HEK293 (cell line): ENCODE results near the gene INPP5A.

Experiments used
- GFI1B ChIP-seq: fragments of 450-650 bp; formaldehyde crosslinking; IDR thresholded peaks from 2 replicates; pipeline ENCODE4 v1.5.1; 2016; ENCODE audit warnings: missing biosample characterization, missing genetic modification characterization
- GLIS1 ChIP-seq: fragments of 450-650 bp; formaldehyde crosslinking; IDR thresholded peaks from 2 replicates; pipeline ENCODE4 v1.5.1; 2016; ENCODE audit warnings: missing biosample characterization, missing genetic modification characterization
- IKZF3 ChIP-seq: fragments of 450-650 bp; IDR thresholded peaks from 2 replicates; pipeline ENCODE4 v1.5.0; 2018; ENCODE audit warnings: missing biosample characterization, mild to moderate bottlenecking, missing genetic modification characterization, moderate library complexity
- KLF10 ChIP-seq: fragments of 450-650 bp; IDR thresholded peaks from 2 replicates; pipeline ENCODE4 v1.5.1; 2018; ENCODE audit warnings: missing biosample characterization, mild to moderate bottlenecking, missing genetic modification characterization
- KLF9 ChIP-seq: fragments of 450-650 bp; formaldehyde crosslinking; IDR thresholded peaks from 2 replicates; pipeline ENCODE4 v1.5.1; 2016; ENCODE audit warnings: missing biosample characterization, missing genetic modification characterization, low read depth
- OVOL3 ChIP-seq: fragments of 450-650 bp; formaldehyde crosslinking; IDR thresholded peaks from 2 replicates; pipeline ENCODE4 v1.5.1; 2016; ENCODE audit warnings: missing biosample characterization, missing genetic modification characterization
- SCRT1 ChIP-seq: fragments of 450-650 bp; formaldehyde crosslinking; IDR thresholded peaks from 2 replicates; pipeline ENCODE4 v1.5.1; 2016; ENCODE audit warnings: missing biosample characterization, missing genetic modification characterization, borderline replicate concordance
- SP3 ChIP-seq: fragments of 450-650 bp; formaldehyde crosslinking; IDR thresholded peaks from 2 replicates; pipeline ENCODE4 v1.5.1; 2016; ENCODE audit warnings: missing biosample characterization, missing genetic modification characterization
- TRIM28 ChIP-seq: IDR thresholded peaks from 2 replicates; pipeline ENCODE4 v1.6.1; 2011; ENCODE audit warnings: low read length, control low read depth, borderline replicate concordance
- ZBTB1 ChIP-seq: fragments of 450-650 bp; formaldehyde crosslinking; IDR thresholded peaks from 2 replicates; pipeline ENCODE4 v1.5.1; 2016; ENCODE audit warnings: missing biosample characterization, missing genetic modification characterization
- ZNF138 ChIP-seq: fragments of 450-650 bp; formaldehyde crosslinking; IDR thresholded peaks from 2 replicates; pipeline ENCODE4 v1.5.1; 2016; ENCODE audit warnings: missing biosample characterization, missing genetic modification characterization, borderline replicate concordance
- ZNF16 ChIP-seq: fragments of 450-650 bp; formaldehyde crosslinking; IDR thresholded peaks from 2 replicates; pipeline ENCODE4 v1.5.1; 2016; ENCODE audit warnings: low read depth, missing biosample characterization, missing genetic modification characterization
- ZNF184 ChIP-seq: fragments of 450-650 bp; IDR thresholded peaks from 2 replicates; pipeline ENCODE4 v1.5.1; 2018; ENCODE audit warnings: missing biosample characterization, mild to moderate bottlenecking, missing genetic modification characterization
- ZNF211 ChIP-seq: fragments of 450-650 bp; formaldehyde crosslinking; IDR thresholded peaks from 2 replicates; pipeline ENCODE4 v1.5.1; 2016; ENCODE audit warnings: low read depth, missing biosample characterization, missing genetic modification characterization
- ZNF335 ChIP-seq: fragments of 450-650 bp; formaldehyde crosslinking; conservative IDR thresholded peaks from 2 replicates; pipeline ENCODE4 v1.5.1; 2016; ENCODE audit warnings: missing biosample characterization, missing genetic modification characterization
- ZNF354C ChIP-seq: fragments of 450-650 bp; formaldehyde crosslinking; IDR thresholded peaks from 2 replicates; pipeline ENCODE4 v1.5.1; 2016; ENCODE audit warnings: missing biosample characterization, missing genetic modification characterization, low read depth, borderline replicate concordance
- ZNF37A ChIP-seq: fragments of 450-650 bp; IDR thresholded peaks from 2 replicates; pipeline ENCODE4 v1.5.1; 2018; ENCODE audit warnings: missing biosample characterization, missing genetic modification characterization
- ZNF501 ChIP-seq: fragments of 450-650 bp; formaldehyde crosslinking; IDR thresholded peaks from 2 replicates; pipeline ENCODE4 v1.5.1; 2016; ENCODE audit warnings: missing biosample characterization, missing genetic modification characterization
- ZNF548 ChIP-seq: fragments of 450-650 bp; formaldehyde crosslinking; IDR thresholded peaks from 2 replicates; pipeline ENCODE4 v1.5.1; 2016; ENCODE audit warnings: missing biosample characterization, missing genetic modification characterization
- ZNF76 ChIP-seq: fragments of 450-650 bp; formaldehyde crosslinking; IDR thresholded peaks from 2 replicates; pipeline ENCODE4; 2016; ENCODE audit warnings: low read depth, missing biosample characterization, missing genetic modification characterization, borderline replicate concordance
- ZNF768 ChIP-seq: fragments of 450-650 bp; formaldehyde crosslinking; IDR thresholded peaks from 2 replicates; pipeline ENCODE4 v1.5.1; 2018; ENCODE audit warnings: missing biosample characterization, mild to moderate bottlenecking, missing genetic modification characterization
- ZNF777 ChIP-seq: fragments of 450-650 bp; formaldehyde crosslinking; IDR thresholded peaks from 2 replicates; pipeline ENCODE4 v1.5.1; 2017; ENCODE audit warnings: missing biosample characterization, missing genetic modification characterization, borderline replicate concordance
- ZNF830 ChIP-seq: fragments of 450-650 bp; IDR thresholded peaks from 2 replicates; pipeline ENCODE4 v1.5.0; 2018; ENCODE audit warnings: missing biosample characterization, missing genetic modification characterization, low read depth, mild to moderate bottlenecking, moderate library complexity
- ZXDB ChIP-seq: fragments of 450-650 bp; formaldehyde crosslinking; IDR thresholded peaks from 2 replicates; pipeline ENCODE4 v1.5.1; 2016; ENCODE audit warnings: missing biosample characterization, missing genetic modification characterization
- TF ChIP-seq, protein P1 (sequence below): fragments of 450-650 bp; formaldehyde crosslinking; IDR thresholded peaks from 2 replicates; pipeline ENCODE4 v1.5.1; 2016; ENCODE audit warnings: missing biosample characterization, missing genetic modification characterization
- TF ChIP-seq, protein P2 (sequence below): fragments of 450-650 bp; formaldehyde crosslinking; IDR thresholded peaks from 2 replicates; pipeline ENCODE4 v1.5.1; 2016; ENCODE audit warnings: missing biosample characterization, missing genetic modification characterization
- TF ChIP-seq, protein P3 (sequence below): fragments of 450-650 bp; formaldehyde crosslinking; IDR thresholded peaks from 2 replicates; pipeline ENCODE4 v1.5.1; 2017; ENCODE audit warnings: missing biosample characterization, missing genetic modification characterization
- TF ChIP-seq, protein P4 (sequence below): fragments of 450-650 bp; formaldehyde crosslinking; IDR thresholded peaks from 2 replicates; pipeline ENCODE4 v1.5.1; 2016; ENCODE audit warnings: missing biosample characterization, missing genetic modification characterization
- TF ChIP-seq, protein P5 (sequence below): fragments of 450-650 bp; formaldehyde crosslinking; IDR thresholded peaks from 2 replicates; pipeline ENCODE4 v1.5.1; 2016; ENCODE audit warnings: missing biosample characterization, missing genetic modification characterization

Gene INPP5A

DNA sequence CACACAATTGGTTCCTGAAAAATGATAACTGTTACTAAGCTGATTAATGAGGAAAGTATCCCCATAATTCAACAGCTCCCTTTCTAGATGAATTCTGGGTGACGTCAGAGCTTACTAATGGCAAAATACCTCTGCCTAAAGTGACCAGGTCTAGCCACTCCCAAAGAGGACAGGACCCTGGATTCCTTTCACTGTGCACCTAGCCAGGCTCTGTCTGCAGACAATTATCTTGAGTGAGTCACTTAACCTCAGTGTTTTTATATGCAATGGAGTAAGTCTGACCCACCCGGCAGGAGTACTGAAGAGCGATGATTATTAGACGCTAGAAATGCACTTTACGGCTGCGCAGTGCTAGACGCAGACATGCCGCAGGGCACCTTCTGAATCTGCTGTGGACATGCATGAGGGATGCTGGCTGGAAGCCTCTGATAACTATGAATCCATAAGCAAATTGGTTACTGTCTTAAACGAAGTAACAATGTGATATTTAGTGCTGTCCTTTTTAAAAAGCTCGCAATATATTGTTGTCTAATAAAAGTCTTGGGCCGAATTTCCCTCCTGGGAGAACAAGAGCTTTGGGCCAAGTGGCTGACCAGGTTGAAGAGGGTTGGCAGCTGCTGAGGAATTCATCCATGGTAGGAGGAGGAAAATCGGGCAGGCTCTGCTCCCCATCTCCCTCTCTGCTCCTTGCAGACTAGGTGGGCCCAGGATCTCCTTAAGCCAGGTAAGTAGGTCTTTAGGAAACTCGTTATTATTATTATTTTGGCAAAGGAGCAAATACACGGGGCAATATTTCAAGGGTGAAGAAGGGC lies 4.6 kb upstream of the INPP5A start (continued):
- TF ChIP-seq ZXDB (tag by site-specific recombination) (no peak), KLF9 (tag by site-specific recombination) (no peak), ZBTB1 (tag by site-specific recombination) (no peak), GLIS1 (tag by site-specific recombination) (no peak), OVOL3 (tag by site-specific recombination) (no peak), ZNF76 (no peak), TRIM28 (peak; percentile 63; the same call in 1 of the 2 replicates), ZNF501 (no peak), ZNF830 (no peak), ZNF37A (no peak), SP3 (tag by site-specific recombination) (no peak), ZNF138 (tag by site-specific recombination) (no peak), ZNF211 (tag by site-specific recombination) (no peak), GFI1B (no peak), ZNF335 (tag by site-specific recombination) (no peak), ZNF354C (tag by site-specific recombination) (no peak), ZNF768 (no peak), KLF10 (tag by site-specific recombination) (0 out of 2 replicates have a peak, but pooled peaks have one; percentile 10), ZNF16 (tag by site-specific recombination) (no peak), ZNF548 (tag by site-specific recombination) (no peak), ZNF184 (tag by site-specific recombination) (0 out of 2 replicates have a peak, but pooled peaks have one; percentile 59), SCRT1 (no peak), IKZF3 (tag by site-specific recombination) (no peak), ZNF777 (tag by site-specific recombination) (no peak)
- TF ChIP-seq, protein P1, sequence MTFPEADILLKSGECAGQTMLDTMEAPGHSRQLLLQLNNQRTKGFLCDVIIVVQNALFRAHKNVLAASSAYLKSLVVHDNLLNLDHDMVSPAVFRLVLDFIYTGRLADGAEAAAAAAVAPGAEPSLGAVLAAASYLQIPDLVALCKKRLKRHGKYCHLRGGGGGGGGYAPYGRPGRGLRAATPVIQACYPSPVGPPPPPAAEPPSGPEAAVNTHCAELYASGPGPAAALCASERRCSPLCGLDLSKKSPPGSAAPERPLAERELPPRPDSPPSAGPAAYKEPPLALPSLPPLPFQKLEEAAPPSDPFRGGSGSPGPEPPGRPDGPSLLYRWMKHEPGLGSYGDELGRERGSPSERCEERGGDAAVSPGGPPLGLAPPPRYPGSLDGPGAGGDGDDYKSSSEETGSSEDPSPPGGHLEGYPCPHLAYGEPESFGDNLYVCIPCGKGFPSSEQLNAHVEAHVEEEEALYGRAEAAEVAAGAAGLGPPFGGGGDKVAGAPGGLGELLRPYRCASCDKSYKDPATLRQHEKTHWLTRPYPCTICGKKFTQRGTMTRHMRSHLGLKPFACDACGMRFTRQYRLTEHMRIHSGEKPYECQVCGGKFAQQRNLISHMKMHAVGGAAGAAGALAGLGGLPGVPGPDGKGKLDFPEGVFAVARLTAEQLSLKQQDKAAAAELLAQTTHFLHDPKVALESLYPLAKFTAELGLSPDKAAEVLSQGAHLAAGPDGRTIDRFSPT (tag by site-specific recombination): peak; percentile 37; the same call in 1 of the 2 replicates
- TF ChIP-seq, protein P2, sequence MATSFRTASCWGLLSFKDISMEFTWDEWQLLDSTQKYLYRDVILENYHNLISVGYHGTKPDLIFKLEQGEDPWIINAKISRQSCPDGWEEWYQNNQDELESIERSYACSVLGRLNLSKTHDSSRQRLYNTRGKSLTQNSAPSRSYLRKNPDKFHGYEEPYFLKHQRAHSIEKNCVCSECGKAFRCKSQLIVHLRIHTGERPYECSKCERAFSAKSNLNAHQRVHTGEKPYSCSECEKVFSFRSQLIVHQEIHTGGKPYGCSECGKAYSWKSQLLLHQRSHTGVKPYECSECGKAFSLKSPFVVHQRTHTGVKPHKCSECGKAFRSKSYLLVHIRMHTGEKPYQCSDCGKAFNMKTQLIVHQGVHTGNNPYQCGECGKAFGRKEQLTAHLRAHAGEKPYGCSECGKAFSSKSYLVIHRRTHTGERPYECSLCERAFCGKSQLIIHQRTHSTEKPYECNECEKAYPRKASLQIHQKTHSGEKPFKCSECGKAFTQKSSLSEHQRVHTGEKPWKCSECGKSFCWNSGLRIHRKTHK (tag by site-specific recombination): no peak
- TF ChIP-seq, protein P3, sequence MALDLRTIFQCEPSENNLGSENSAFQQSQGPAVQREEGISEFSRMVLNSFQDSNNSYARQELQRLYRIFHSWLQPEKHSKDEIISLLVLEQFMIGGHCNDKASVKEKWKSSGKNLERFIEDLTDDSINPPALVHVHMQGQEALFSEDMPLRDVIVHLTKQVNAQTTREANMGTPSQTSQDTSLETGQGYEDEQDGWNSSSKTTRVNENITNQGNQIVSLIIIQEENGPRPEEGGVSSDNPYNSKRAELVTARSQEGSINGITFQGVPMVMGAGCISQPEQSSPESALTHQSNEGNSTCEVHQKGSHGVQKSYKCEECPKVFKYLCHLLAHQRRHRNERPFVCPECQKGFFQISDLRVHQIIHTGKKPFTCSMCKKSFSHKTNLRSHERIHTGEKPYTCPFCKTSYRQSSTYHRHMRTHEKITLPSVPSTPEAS (tag by site-specific recombination): no peak
- TF ChIP-seq, protein P4, sequence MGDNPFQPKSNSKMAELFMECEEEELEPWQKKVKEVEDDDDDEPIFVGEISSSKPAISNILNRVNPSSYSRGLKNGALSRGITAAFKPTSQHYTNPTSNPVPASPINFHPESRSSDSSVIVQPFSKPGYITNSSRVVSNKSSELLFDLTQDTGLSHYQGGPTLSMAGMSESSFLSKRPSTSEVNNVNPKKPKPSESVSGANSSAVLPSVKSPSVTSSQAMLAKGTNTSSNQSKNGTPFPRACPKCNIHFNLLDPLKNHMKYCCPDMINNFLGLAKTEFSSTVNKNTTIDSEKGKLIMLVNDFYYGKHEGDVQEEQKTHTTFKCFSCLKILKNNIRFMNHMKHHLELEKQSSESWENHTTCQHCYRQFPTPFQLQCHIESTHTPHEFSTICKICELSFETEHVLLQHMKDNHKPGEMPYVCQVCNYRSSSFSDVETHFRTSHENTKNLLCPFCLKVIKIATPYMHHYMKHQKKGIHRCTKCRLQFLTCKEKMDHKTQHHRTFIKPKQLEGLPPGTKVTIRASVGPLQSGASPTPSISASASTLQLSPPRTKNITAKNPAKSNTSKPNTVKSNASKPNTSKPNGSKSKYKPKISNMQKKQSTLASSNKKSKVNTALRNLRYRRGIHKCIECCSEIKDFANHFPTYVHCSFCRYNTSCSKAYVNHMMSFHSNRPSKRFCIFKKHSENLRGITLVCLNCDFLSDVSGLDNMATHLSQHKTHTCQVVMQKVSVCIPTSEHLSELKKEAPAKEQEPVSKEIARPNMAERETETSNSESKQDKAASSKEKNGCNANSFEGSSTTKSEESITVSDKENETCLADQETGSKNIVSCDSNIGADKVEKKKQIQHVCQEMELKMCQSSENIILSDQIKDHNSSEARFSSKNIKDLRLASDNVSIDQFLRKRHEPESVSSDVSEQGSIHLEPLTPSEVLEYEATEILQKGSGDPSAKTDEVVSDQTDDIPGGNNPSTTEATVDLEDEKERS (tag by site-specific recombination): no peak
- TF ChIP-seq, protein P5, sequence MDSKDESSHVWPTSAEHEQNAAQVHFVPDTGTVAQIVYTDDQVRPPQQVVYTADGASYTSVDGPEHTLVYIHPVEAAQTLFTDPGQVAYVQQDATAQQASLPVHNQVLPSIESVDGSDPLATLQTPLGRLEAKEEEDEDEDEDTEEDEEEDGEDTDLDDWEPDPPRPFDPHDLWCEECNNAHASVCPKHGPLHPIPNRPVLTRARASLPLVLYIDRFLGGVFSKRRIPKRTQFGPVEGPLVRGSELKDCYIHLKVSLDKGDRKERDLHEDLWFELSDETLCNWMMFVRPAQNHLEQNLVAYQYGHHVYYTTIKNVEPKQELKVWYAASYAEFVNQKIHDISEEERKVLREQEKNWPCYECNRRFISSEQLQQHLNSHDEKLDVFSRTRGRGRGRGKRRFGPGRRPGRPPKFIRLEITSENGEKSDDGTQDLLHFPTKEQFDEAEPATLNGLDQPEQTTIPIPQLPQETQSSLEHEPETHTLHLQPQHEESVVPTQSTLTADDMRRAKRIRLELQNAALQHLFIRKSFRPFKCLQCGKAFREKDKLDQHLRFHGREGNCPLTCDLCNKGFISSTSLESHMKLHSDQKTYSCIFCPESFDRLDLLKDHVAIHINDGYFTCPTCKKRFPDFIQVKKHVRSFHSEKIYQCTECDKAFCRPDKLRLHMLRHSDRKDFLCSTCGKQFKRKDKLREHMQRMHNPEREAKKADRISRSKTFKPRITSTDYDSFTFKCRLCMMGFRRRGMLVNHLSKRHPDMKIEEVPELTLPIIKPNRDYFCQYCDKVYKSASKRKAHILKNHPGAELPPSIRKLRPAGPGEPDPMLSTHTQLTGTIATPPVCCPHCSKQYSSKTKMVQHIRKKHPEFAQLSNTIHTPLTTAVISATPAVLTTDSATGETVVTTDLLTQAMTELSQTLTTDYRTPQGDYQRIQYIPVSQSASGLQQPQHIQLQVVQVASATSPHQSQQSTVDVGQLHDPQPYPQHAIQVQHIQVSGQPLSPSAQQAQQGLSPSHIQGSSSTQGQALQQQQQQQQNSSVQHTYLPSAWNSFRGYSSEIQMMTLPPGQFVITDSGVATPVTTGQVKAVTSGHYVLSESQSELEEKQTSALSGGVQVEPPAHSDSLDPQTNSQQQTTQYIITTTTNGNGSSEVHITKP (tag by site-specific recombination): no peak
